GM12878 (cell line): ENCODE measurements around the gene LIMS1. TPM values are rescaled to one million over a fixed set of nuclear protein-coding genes. Genes with fewer than 3 reads are reported as not detected.
A peak's percentile ranks its signal among the peaks of the same experiment; 100 is the strongest.

Experiments used
- CUX1 ChIP-seq: IDR thresholded peaks from 2 replicates; pipeline ENCODE4 v1.6.1; 2012; ENCODE audit warnings: improper control_type of control experiment, low read depth, low read length; ENCODE audit not compliant: insufficient replicate concordance
- DPF2 ChIP-seq: fragments of 450-650 bp; IDR thresholded peaks from 2 replicates; pipeline ENCODE4 v1.6.1; 2017; ENCODE audit warnings: mild to moderate bottlenecking
- KAT2A ChIP-seq: conservative IDR thresholded peaks from 2 replicates; pipeline ENCODE4 v1.6.1; 2011; ENCODE audit warnings: low read depth, low read length; ENCODE audit not compliant: control insufficient read depth
- KDM1A ChIP-seq: fragments of 200-600 bp; sonication (generic); IDR thresholded peaks from 2 replicates; pipeline ENCODE4 v1.6.1; 2016; ENCODE audit warnings: borderline replicate concordance
- MAX ChIP-seq: IDR thresholded peaks from 2 replicates; pipeline ENCODE4 v1.6.1; 2012; ENCODE audit warnings: low read depth, low read length, improper control_type of control experiment
- NFYA ChIP-seq: IDR thresholded peaks from 2 replicates; pipeline ENCODE4 v1.6.1; 2011; ENCODE audit warnings: low read depth, mild to moderate bottlenecking, low read length, improper control_type of control experiment, borderline replicate concordance
- NKRF ChIP-seq: fragments of 450-650 bp; conservative IDR thresholded peaks from 2 replicates; pipeline ENCODE4 v1.6.1; 2017; ENCODE audit warnings: mild to moderate bottlenecking, moderate library complexity
- NR2F1 ChIP-seq: fragments of 450-650 bp; conservative IDR thresholded peaks from 2 replicates; pipeline ENCODE4 v1.6.1; 2017; ENCODE audit warnings: mild to moderate bottlenecking
- PML ChIP-seq: IDR thresholded peaks from 2 replicates; pipeline ENCODE4 v1.6.1; 2012; ENCODE audit warnings: low read length, inconsistent platforms
- POU2F2 ChIP-seq: IDR thresholded peaks from 3 replicates; pipeline ENCODE4 v1.6.1; 2011; ENCODE audit warnings: low read depth, mild to moderate bottlenecking, low read length, borderline replicate concordance
- RB1 ChIP-seq: fragments of 450-650 bp; formaldehyde crosslinking; IDR thresholded peaks from 2 replicates; pipeline ENCODE4 v1.6.1; 2017; ENCODE audit warnings: mild to moderate bottlenecking, borderline replicate concordance
- SKIL ChIP-seq: fragments of 450-650 bp; IDR thresholded peaks from 2 replicates; pipeline ENCODE4 v1.6.1; 2017; ENCODE audit warnings: mild to moderate bottlenecking, low read depth, inconsistent platforms; ENCODE audit not compliant: poor library complexity, severe bottlenecking
- SPI1 ChIP-seq: IDR thresholded peaks from 2 replicates; pipeline ENCODE4 v1.6.1; 2011; ENCODE audit warnings: low read depth, mild to moderate bottlenecking, low read length, moderate library complexity, borderline replicate concordance; ENCODE audit not compliant: insufficient read depth
- SRF ChIP-seq, 2 experiments: IDR thresholded peaks; 2 replicates each; pipeline ENCODE4 v1.6.1; 2011; ENCODE audit warnings: low read depth in 2 of 2, low read length in 2 of 2, mild to moderate bottlenecking in 1 of 2, moderate library complexity in 1 of 2
- TARDBP ChIP-seq: IDR thresholded peaks from 2 replicates; pipeline ENCODE4 v1.6.1; 2016; ENCODE audit warnings: borderline replicate concordance
- ZBTB33 ChIP-seq: fragments of 450-650 bp; IDR thresholded peaks from 2 replicates; pipeline ENCODE4 v1.6.1; 2017; ENCODE audit warnings: mild to moderate bottlenecking
- ZNF207 ChIP-seq: fragments of 450-650 bp; IDR thresholded peaks from 2 replicates; pipeline ENCODE4 v1.6.1; 2014; ENCODE audit warnings: antibody characterized with exemption, mild to moderate bottlenecking, borderline replicate concordance
- polyA plus RNA-seq, 11 experiments: library from polyadenylated mRNA; depleted of rRNA in 4 of 11; unstranded in 6 of 11; stranded (reverse) in 5 of 11; fragments of >200 nt; fragmentation: Nextera tagmentation in 4 of 11; fragmentation: Illumina TruSeq in 1 of 11; extraction: Ambion mirVana in 4 of 11; extraction: Trizol in 1 of 11; gene quantifications; 1 replicate in 1 of 11; 2 replicates in 10 of 11; pipeline versions ENCODE4 v1.2.1 to v1.2.3, GENCODE V29; 2011 to 2016; ENCODE audit warnings: inconsistent platforms in 2 of 11, missing spikeins in 2 of 11, low read depth in 1 of 11
- total RNA-seq, 4 experiments: library from RNA; depleted of rRNA in 3 of 4; stranded (reverse); fragments of >200 nt in 3 of 4; fragmentation: Illumina TruSeq in 1 of 4; extraction: Trizol in 1 of 4; gene quantifications; 2 replicates each; pipeline versions ENCODE4 v1.2.1 to v1.2.3, GENCODE V29; 2013 to 2021

Gene LIMS1
- total and polyA plus RNA-seq, 10 of the 15 experiments (the other 5 are each of a cell fraction or from before 2014, with no cell fraction given), result 15.7 to 98.1 (median 43.9) TPM

GRCh38 chr2:108719149-108720044, 185.1 kb downstream of the LIMS1 start, which contains the start of gene RANBP2 (continued):
- no peak for TF ChIP-seq CUX1
- no peak for TF ChIP-seq NFYA
- TF ChIP-seq DPF2, result peak; percentile 81
- TF ChIP-seq NR2F1, result peak; percentile 42; the same call in 1 of the 2 replicates
- peak; percentile 70; the same call in 2 of the 3 replicates for TF ChIP-seq POU2F2
- TF ChIP-seq KDM1A, result no peak
- 0 out of 2 replicates have a peak, but pooled peaks have one; percentile 27 for TF ChIP-seq SPI1
- TF ChIP-seq SKIL, result no peak
- peak; percentile 99 for TF ChIP-seq MAX
- no peak for TF ChIP-seq ZBTB33
- TF ChIP-seq ZNF207, result peak; percentile 86
- TF ChIP-seq KAT2A, result no peak
- peak; percentile 74; the same call in 1 of the 2 replicates for TF ChIP-seq RB1
- peak; percentile 65; the same call in 1 of the 2 replicates for TF ChIP-seq NKRF
- TF ChIP-seq SRF (IDR thresholded peaks at IDR 0.05; ENCODE audit: low read depth in 2 of 2, low read length in 2 of 2), result peak; percentile 59 to 85; a peak in 3 of 4 replicates
- TF ChIP-seq PML, result peak; percentile 97
- TF ChIP-seq TARDBP, result no peak
